Measurements from ENCODE around the gene OSBPL9.

DNA sequence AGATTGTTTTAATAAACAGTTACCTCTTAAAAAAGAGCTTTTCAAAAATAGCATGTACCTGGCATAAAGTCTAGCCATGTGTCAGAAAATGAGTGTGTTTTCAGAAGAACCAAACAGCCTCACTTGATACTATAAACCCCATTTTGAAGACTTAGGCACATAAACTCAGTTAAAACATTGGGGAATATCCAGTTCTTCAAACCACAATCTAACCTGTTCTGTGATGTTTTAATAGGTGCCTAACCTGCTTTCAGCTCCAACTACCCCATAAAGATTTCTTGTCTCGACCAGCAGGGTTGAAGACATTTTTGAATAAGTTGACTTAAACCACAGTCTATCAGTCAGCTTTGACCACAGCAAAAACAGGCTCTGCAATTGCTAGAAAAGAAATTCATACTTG, 220.4 kb downstream of the OSBPL9 start:
- TF ChIP-seq, protein P1, sequence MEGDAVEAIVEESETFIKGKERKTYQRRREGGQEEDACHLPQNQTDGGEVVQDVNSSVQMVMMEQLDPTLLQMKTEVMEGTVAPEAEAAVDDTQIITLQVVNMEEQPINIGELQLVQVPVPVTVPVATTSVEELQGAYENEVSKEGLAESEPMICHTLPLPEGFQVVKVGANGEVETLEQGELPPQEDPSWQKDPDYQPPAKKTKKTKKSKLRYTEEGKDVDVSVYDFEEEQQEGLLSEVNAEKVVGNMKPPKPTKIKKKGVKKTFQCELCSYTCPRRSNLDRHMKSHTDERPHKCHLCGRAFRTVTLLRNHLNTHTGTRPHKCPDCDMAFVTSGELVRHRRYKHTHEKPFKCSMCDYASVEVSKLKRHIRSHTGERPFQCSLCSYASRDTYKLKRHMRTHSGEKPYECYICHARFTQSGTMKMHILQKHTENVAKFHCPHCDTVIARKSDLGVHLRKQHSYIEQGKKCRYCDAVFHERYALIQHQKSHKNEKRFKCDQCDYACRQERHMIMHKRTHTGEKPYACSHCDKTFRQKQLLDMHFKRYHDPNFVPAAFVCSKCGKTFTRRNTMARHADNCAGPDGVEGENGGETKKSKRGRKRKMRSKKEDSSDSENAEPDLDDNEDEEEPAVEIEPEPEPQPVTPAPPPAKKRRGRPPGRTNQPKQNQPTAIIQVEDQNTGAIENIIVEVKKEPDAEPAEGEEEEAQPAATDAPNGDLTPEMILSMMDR (IDR thresholded peaks at IDR 0.05), result no peak
- TF ChIP-seq ZFX (IDR thresholded peaks at IDR 0.05; ENCODE audit: borderline replicate concordance), result no peak

Measured in 22Rv1 (cell line).